ENCODE measurements around the gene SPSB3. TPM values are rescaled to one million over a fixed set of nuclear protein-coding genes. Genes with fewer than 3 reads are reported as not detected.

SPSB3 gene
- total RNA-seq, 2 donors from 2014 or later = 19.1 to 29.2 TPM

DNA sequence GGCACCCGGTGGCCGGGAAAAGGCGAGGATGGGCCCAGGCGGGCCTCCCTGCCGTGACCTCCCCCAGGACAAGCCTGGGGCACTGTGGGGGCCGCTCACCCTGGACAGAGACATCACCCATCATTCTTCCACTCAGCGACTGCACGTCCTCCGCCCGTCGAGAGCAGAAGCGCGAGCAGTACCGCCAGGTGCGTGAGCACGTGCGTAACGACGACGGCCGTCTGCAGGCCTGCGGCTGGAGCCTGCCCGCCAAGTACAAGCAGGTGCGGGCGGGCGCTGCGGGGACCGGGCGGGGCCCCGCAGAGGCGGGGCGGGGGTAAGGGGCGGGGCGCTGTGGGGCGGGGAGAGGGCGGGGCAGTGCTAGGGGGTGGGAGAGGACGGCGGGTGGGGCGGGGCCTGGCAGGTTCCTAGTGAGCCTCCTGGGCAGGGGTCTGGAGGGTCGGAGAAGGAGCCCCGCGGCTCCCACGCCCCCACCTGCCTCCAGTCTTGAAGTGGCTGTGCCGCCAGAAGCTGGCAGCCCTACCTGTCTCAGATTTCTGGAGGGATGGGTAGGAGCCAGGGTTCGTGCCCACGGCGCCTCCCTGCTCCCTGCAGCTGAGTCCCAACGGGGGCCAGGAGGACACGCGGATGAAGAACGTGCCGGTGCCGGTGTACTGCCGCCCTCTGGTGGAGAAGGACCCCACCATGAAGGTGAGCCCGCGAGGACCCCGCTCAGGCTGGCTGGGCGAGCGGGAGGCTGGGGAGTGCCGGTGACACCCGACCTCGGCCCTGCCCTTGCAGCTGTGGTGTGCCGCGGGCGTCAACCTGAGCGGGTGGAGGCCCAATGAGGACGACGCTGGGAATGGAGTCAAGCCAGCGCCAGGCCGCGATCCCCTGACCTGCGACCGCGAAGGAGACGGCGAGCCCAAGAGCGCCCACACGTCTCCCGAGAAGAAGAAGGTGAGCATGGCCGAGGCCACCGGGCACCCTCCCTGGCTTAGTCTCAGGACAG lies 18.6 kb downstream of the SPSB3 start:
- Mint-ChIP-seq H3K27ac (no peak overlapping the region), H3K9me3 (no peaks in the 10 kb centered on the region), H3K36me3 (no peaks in the 10 kb centered on the region)
- ATAC-seq (no peak), DNase-seq (ENCODE audit: low spot score in 2 of 2) (no peak)

GRCh38 chr16:1762879-1763520 lies 19.4 kb downstream of the SPSB3 start:
- Mint-ChIP-seq H3K9me3 (no peaks in the 10 kb centered on the region), H3K27ac (no peak overlapping the region), H3K36me3 (no peaks in the 10 kb centered on the region)
- ATAC-seq (no peak), DNase-seq (ENCODE audit: low spot score in 2 of 2) (no peak)

DNA sequence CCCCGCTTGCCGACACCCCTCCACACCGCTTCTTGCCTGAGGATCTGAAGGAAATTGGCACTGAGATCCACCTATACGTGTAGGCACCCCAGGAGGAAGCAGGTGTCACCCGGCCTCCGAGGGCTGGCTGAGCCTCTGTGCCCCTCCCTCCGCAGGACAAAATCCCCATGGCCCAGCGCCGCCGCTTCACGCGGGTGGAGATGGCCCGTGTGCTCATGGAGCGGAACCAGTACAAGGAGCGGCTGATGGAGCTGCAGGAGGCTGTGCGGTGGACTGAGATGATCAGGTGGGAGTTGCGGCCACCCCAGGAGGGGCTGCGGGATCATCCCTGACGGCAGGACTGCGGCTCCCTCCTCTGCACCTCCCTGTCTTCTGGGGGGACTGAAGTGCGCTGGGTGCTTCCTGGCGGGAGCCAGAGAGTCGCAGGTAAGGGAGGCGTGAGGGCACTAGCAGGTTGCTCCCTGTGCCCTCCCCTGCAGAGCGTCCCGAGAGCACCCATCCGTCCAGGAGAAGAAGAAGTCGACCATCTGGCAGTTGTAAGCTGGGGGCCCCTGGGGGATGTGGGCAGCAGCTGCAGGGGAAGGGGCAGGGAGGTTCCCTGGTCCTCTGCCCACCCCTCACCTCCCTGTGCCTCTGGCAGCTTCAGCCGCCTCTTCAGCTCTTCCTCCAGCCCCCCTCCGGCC lies 20.0 kb downstream of the SPSB3 start:
- no peak for ATAC-seq
- no peak overlapping the region for H3K27ac Mint-ChIP-seq

DNA sequence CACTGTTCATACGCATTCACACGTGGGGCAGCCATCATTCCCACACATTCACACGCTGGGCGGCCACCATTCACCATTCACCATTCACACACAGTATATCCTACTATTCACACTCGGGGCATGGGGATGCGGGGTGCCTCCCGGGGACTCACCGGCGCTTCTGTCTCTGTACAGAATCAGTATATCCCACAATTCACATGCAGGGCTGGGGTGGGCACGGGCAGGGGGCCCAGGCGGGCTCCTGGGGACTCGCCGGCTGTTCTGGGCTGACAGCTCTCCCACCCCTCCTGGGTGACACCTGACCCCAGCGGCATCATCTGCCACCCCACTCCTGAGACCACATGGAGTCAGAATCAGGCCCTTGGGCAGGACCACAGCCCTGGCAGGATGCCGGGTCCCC lies 20.6 kb downstream of the SPSB3 start:
- no peaks in the 10 kb centered on the region for H3K36me3 Mint-ChIP-seq
- ATAC-seq (no peak), DNase-seq (ENCODE audit: low spot score in 2 of 2) (no peak)
- H3K9me3 Mint-ChIP-seq = no peaks in the 10 kb centered on the region
- peak overlapping the region in 1 of 2 donors; percentile 44 for H3K27ac Mint-ChIP-seq

More for the DNA sequence above, 20.0 kb downstream of the SPSB3 start:
- Mint-ChIP-seq H3K36me3 (no peaks in the 10 kb centered on the region), H3K9me3 (no peaks in the 10 kb centered on the region)
- no peak for DNase-seq (ENCODE audit: low spot score in 2 of 2)

DNA sequence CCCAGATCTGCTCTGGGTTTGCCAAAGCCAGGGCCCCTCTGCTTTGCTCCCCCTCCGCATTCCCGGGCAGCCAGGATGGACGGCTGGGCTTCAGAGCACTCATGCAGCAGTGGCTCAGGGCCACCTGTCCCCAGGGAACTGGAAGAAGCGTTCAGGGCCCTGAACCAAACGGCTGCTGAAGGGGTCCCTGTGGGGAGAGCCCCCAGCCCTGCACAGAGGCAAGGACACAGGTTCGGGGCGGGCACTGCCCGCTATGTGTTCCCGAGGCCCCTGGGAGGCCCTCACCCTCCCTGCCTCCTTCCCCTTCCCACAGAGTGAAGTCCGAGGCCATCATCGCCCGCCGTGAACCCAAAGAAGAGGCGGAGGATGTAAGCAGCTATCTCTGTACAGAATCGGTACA lies 21.5 kb downstream of the SPSB3 start:
- Mint-ChIP-seq H3K27ac (no peak overlapping the region), H3K9me3 (no peaks in the 10 kb centered on the region), H3K36me3 (no peaks in the 10 kb centered on the region)
- ATAC-seq (no peak), DNase-seq (ENCODE audit: low spot score in 2 of 2) (no peak)

- no peak for DNase-seq (ENCODE audit: low spot score in 2 of 2)
- no peaks in the 10 kb centered on the region for H3K36me3 Mint-ChIP-seq
- H3K9me3 Mint-ChIP-seq = no peaks in the 10 kb centered on the region
- H3K27ac Mint-ChIP-seq = no peak overlapping the region
- ATAC-seq = no peak
Measured at GRCh38 chr16:1759511-1759910, 22.9 kb downstream of the SPSB3 start.

DNA sequence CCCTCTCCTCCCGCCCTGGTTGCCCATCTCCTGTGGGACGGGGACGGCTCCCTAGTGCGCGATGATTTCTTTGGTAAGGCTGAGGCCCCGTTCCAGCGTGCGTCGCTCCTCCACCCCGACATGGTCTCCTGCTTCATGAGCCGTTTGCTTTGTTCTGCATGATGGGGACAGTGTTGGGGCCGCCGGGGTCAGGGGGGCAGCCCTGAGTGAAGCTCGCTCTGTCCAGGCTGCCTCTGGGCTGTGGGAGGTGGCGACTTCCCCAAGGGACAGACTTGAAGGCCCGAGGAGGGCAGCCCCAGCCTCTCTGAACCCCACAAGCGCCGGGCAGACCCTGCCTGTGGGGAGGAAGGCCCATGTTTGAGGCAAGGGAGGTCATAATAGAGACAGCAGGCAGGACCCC lies 23.4 kb downstream of the SPSB3 start:
- ATAC-seq = no peak
- peak overlapping the region in 1 of 2 donors; percentile 70 for H3K27ac Mint-ChIP-seq
- H3K9me3 Mint-ChIP-seq = no peaks in the 10 kb centered on the region
- no peaks in the 10 kb centered on the region for H3K36me3 Mint-ChIP-seq
- DNase-seq (ENCODE audit: low spot score in 2 of 2) = no peak

DNA sequence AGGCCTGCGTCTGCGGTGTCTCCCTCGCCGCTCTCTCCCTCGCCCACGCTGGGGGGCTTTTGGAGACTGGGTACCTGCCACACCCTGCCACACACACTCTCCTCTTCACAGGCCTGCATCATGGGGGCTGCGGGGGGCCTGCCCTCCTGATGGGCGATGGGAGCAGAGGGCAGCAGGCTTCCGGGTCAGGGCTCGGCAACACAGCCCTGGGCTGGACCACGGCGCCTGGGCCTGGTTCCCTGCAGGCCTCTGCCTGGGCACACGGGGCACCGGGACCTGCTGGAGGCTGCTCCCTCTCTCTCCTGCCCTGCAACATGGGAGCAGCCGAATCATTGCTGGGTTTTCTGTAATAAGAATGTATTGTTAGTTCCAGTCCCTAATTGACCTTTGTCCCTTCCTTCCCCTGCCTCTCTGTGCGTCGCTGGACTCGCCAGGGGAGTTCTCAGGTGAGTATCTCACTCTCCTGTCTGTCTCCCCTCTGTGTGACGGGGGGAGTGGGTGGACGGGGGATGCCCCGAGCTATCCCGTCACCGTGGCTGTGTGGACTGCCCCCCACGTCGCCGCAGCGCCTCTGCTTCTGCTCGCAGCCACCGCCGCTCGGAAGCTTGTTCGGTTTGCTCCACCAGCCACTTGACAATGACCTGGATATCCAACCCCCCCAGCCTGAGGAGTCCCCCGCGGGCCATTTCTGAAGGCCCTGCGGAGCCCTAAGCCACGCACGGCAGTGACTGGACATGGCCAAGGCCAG lies 24.5 kb downstream of the SPSB3 start:
- Mint-ChIP-seq H3K36me3 (no peaks in the 10 kb centered on the region), H3K27ac (peak overlapping the region in 1 of 2 donors; percentile 72), H3K9me3 (no peaks in the 10 kb centered on the region)
- DNase-seq (ENCODE audit: low spot score in 2 of 2) (no peak), ATAC-seq (no peak)

- DNase-seq (ENCODE audit: low spot score in 2 of 2) (no peak), ATAC-seq (no peak)
- Mint-ChIP-seq H3K36me3 (no peaks in the 10 kb centered on the region), H3K27ac (no peak overlapping the region), H3K9me3 (no peaks in the 10 kb centered on the region)
Measured at GRCh38 chr16:1754204-1754603, 28.2 kb downstream of the SPSB3 start.

DNA sequence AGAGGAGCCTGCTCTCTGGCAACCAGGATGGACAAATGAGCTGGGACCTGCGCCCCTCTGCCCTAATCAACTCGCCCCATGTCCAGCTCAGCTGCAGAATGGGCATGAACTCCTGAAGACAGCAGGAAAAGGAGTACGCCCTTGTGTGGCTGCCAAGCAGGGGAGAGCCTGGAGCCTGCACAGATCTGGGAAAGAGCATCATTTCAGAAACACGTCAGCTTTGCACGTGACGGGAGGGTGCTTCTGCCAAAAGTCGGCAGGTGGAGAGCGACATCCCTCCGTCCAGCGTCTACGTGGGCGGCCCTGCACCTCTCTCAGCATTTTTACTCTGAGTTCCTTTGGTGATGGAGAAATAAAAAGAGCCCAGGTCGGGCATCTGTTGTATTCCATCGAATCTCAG lies 29.5 kb downstream of the SPSB3 start:
- no peaks in the 10 kb centered on the region for H3K36me3 Mint-ChIP-seq
- H3K9me3 Mint-ChIP-seq = no peaks in the 10 kb centered on the region
- DNase-seq (ENCODE audit: low spot score in 2 of 2) (no peak), ATAC-seq (no peak)
- H3K27ac Mint-ChIP-seq = no peak overlapping the region

GRCh38 chr16:1751946-1752345 lies 30.4 kb downstream of the SPSB3 start:
- ATAC-seq (no peak), DNase-seq (ENCODE audit: low spot score in 2 of 2) (no peak)
- Mint-ChIP-seq H3K36me3 (no peaks in the 10 kb centered on the region), H3K9me3 (no peaks in the 10 kb centered on the region), H3K27ac (no peak overlapping the region)

- ATAC-seq = peak in 1 of 2 donors; percentile 26
- Mint-ChIP-seq H3K36me3 (no peaks in the 10 kb centered on the region), H3K9me3 (no peaks in the 10 kb centered on the region), H3K27ac (no peak overlapping the region)
- DNase-seq (ENCODE audit: low spot score in 2 of 2) = no peak
Measured at GRCh38 chr16:1749152-1750117, 32.9 kb downstream of the SPSB3 start.

DNA sequence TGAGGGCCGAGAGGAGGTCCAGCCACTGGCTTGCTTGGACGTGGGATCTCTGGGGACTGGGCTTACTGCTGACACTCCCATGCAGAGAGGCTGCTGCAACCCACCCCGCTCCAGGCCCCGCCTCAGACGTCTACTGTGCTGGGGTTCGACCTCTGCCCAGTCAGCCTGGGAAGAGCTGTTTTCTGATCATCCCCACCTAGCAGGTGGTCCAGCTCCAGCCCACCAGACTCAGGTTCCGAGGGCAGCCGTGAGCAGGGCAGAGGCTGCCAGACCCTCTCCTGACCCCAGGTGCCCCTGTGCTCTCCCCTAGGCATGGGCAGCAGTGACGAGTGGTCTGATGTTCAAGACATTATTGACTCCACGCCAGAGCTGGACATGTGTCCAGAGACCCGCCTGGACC lies 34.4 kb downstream of the SPSB3 start:
- H3K9me3 Mint-ChIP-seq = no peaks in the 10 kb centered on the region
- no peak overlapping the region for H3K27ac Mint-ChIP-seq
- no peak for DNase-seq (ENCODE audit: low spot score in 2 of 2)
- no peaks in the 10 kb centered on the region for H3K36me3 Mint-ChIP-seq
- ATAC-seq = no peak

DNA sequence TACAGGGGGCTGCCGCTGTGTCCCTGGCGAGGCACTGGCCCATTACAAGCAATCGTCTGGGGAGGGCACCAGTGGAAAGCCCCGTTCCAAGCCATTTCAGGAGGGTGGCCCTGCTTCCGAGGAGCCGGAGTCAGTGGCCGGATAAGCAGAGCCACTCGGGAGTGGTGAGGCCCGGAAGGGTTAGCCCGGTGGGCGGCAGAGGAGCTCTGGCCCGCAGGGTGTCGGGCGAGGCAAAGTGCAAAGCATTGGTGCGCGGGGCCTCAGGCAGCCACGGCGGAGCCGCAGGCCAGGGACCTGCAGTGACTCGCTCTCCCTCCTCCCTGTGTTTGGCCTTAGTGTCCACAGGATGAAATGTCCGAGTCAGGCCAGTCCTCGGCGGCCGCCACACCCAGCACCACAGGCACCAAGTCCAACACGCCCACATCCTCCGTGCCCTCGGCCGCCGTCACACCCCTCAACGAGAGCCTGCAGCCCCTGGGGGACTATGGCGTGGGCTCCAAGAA lies 35.6 kb downstream of the SPSB3 start:
- no peak for ATAC-seq
- no peak for DNase-seq (ENCODE audit: low spot score in 2 of 2)
- Mint-ChIP-seq H3K9me3 (no peaks in the 10 kb centered on the region), H3K36me3 (no peaks in the 10 kb centered on the region), H3K27ac (no peak overlapping the region)

DNA sequence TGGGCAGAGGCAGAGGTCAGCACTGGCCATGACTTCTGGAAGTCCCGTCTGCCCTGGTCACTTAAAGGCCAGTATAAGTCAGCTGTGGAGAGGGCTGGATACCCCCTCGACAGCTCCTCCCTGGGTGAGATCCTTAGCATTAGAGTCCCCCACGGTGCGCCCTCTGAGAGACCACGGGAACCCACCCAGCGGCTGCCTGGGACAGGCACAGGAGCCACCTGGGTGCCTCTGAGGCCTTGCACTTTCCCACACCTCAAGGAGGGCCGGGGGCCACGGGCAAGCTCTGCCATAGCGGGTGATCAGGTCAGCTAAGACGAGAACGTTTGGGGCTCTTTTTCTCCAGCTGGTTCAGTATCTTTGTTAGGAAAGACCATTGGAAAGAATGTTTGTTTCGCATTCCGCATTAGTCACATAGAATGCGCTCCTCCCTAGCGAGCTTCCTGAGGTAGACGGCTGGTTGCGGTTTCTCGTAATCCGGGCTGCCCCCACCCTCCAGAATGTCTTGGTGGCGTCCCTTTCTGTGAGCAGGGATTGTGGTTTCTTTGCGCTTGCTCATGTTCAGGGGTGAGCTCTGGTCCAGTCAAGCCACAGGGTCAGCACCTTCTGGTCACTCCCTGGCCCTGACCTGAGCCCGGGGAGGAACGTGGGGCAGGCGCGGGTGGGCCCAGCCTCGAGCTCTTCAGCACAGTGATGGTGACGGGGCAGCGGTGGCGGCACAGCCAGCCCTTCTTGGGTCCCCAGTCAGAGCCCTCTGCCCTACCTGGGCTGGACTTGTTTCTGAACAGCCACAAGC lies 36.3 kb downstream of the SPSB3 start:
- ATAC-seq (no peak), DNase-seq (ENCODE audit: low spot score in 2 of 2) (no peak)
- Mint-ChIP-seq H3K36me3 (no peaks in the 10 kb centered on the region), H3K9me3 (no peaks in the 10 kb centered on the region), H3K27ac (peak overlapping the region in 1 of 2 donors; percentile 44)

All from activated naive CD4-positive, alpha-beta T cell treated with anti-CD3 and anti-CD28 coated beads, Interleukin-2, amount 50 U/mL, for 72 hours (primary cell).